Measurements from ENCODE around the gene TFCP2L1. TPM values are rescaled to one million over a fixed set of nuclear protein-coding genes. Genes with fewer than 3 reads are reported as not detected.

TFCP2L1 gene
- polyA plus RNA-seq, 1 donor = 0.22 TPM

DNA sequence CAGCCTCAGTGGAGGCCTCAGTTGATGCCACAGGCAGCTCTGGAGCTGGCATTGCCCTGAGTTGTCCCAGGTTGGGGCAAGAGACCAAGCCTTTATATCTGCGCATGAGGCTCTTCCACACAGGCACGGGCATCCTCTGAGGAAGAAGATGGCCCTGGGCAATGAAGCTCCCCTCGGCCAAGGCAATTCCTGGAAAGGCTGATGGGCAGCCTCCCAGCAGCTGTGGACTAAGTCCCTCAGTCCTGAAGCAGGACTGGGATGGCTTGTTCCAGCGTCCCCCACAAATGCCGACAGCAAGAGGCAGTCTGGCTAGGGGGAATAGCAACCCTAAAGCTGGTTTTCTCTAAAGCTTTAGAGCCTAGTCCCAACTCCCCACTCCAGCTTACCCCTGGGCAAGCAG is 90.0 kb downstream of the TFCP2L1 start:
- DNase-seq = no peak

DNA sequence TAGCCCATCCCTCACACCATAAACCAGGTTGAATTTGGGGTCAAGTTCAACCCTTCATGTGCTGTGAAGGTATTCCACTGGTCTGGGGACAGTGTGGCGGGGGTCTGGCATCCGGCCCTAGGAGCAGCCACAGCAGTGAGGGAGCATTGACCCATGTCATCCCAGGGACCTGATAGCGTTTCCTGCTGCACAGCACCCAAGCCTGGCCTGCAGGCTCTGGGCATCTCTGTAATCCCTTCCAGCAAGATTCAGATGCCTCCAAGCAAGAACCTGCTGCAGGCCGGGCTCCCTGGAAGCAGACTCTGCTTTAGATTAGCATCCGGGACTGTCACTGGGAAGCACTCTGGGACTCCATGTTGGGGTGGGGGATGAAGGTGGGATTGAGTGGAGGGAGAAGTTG is 90.4 kb downstream of the TFCP2L1 start:
- no peak for DNase-seq

DNA sequence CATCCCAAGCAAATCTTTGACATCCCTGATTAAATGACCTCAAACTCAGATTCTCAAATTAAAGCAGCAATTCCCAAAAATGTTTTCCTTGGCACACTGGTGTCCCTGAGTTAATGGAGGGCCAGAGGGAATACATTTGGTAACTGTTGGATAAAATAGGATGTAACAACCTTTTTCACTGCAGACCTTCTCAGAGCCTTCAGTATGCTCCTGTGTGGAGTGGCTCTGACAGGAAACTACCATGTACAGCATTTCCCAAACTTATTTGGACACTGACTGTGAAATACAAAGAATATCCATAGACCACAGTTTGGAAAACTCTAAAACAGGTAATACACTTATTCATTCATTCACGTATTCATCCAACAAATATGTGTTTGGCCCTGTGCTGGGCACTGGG is 91.8 kb downstream of the TFCP2L1 start:
- no peak for DNase-seq

DNA sequence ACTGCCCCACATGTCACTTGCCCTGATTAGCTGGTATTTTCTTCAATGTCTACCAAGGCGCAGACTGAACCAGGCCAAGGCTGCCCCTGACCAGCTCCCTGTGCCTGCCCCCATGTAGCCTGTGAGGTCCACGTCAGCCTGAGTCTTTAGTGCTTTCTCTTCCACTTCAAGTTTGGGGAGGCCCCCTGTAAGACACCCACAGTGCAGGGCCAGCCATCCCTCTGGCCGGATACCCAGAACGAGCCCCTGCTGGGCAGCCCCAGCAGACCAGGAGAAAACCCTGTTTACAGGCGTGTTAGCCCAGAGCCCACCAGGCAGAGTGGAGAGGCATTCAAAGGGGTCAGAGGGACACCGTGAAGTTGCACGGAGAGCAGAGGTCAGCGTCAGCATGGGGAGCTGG is 92.4 kb downstream of the TFCP2L1 start:
- DNase-seq = no peak

- DNase-seq = no peak
Observed at GRCh38 chr2:121191191-121192170, 93.5 kb downstream of the TFCP2L1 start.

GRCh38 chr2:121189661-121190381 is 95.2 kb downstream of the TFCP2L1 start:
- no peak for DNase-seq

- no peak for DNase-seq
Observed at GRCh38 chr2:121189011-121189410, 96.0 kb downstream of the TFCP2L1 start.

- DNase-seq = no peak
Observed at GRCh38 chr2:121187982-121188411, 97.0 kb downstream of the TFCP2L1 start.

GRCh38 chr2:121187351-121187981 is 97.5 kb downstream of the TFCP2L1 start:
- DNase-seq = no peak

GRCh38 chr2:121186261-121186660 is 98.7 kb downstream of the TFCP2L1 start:
- DNase-seq = no peak

- DNase-seq = no peak
Observed at GRCh38 chr2:121185571-121186074, 99.4 kb downstream of the TFCP2L1 start.

GRCh38 chr2:121185111-121185510 is 99.9 kb downstream of the TFCP2L1 start:
- no peak for DNase-seq

DNA sequence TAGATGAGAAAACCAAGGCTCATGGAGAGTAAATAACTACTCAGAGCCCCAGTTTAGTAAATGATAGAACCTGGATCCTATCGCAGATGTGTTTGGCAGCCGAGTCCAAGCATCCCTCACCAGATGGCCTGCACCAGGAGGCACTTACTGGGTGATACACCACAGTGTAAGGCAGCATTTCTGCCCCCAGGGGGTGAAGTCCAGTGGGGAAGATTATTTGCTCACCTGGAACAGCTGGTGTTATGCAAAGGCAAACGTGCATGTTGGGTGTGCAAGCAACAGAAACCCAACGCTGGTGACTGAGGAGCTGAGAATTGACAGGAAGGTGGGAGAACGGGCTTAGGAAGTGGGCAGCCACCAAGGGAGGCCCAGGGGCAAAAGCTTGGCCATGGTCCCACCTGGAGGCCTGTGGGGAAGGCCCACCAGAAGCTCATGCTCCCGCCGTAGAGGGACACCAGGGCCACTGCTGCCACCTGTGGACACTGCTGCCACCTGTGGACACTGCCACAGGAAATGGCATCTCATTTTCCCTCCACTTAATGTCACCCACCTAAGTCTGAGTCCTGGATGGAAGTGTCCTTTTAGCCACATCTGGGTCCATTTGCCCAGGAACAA is 100.6 kb downstream of the TFCP2L1 start:
- DNase-seq = no peak

GRCh38 chr2:121182520-121182919 is 102.5 kb downstream of the TFCP2L1 start:
- DNase-seq = no peak

DNA sequence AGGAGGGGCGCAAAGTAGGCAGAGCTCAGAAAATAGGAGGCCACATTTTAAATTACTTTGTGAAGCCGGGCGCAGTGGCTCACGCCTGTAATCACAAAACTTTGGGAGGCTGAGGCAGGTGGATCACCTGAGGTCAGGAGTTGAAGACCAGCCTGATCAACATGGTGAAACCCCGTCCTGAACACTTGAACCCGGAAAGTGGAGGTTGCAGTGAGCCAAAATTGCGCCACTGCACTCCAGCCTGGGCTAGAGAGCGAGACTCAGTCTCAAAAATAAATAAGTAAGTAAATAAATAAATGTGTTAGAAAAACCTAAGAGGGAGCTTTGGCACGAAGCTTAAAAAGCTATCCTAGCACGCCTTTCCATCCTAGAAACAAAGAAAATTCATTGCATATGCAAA is 105.5 kb downstream of the TFCP2L1 start:
- no peak for DNase-seq

GRCh38 chr2:121178730-121179129 is 106.3 kb downstream of the TFCP2L1 start:
- DNase-seq = no peak

DNA sequence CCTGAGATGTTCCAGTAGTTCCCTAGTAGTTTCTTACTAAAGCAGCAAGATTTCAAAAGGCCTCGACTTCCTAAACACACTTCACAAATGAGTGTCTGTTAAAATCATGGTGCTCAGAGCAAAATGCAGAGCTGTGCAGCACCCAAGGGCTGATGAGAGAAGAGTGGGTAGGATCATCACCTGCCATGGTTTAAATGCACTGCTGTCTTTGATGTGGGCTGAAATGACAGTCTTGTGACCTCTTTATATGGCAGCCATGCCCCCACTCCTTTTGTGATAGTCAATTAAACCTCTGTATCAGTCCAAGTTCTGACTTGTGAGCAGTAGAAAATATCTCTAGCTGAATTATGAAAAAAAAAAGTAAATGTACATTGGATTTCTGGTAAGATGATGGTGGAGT is 107.1 kb downstream of the TFCP2L1 start:
- DNase-seq = no peak

DNA sequence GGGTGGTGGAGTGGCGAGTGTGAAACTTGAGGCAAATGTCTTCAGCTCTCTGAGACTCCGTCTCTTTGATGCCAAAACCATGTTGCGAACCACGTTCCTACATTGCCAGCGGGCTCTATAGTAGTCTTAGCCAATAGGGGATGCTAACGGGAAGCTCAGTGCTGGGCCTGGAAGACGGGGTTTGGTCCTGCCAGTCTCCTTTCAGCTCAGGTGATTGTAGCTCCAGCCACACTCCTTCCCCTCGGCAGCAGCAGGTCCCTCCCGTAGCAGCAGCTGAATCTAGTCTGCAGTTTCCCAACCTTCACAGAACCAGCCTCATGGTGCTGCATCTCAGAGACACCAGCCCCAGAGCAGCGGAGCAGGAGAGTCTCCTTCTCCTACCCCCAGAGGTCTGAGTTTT is 109.7 kb downstream of the TFCP2L1 start:
- DNase-seq = no peak

DNA sequence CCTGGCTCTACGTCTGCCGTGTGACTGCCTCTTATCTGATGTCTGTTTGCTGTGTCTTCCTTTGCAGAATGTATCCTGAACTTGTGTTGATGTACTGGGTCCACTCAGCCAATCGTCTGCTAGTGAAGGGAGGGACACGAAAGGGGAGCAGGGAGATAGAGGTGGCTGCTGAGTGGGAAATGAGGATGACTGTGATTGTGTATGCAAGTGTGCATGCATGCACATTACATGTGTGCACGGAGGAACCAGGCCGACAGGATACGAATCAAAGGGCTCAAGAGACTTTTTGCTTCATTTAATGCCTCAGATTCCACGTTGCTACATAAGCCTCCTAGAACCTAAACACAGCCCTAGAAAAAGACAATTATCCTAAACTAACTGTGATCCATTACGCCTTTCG is 111.2 kb downstream of the TFCP2L1 start:
- no peak for DNase-seq

DNA sequence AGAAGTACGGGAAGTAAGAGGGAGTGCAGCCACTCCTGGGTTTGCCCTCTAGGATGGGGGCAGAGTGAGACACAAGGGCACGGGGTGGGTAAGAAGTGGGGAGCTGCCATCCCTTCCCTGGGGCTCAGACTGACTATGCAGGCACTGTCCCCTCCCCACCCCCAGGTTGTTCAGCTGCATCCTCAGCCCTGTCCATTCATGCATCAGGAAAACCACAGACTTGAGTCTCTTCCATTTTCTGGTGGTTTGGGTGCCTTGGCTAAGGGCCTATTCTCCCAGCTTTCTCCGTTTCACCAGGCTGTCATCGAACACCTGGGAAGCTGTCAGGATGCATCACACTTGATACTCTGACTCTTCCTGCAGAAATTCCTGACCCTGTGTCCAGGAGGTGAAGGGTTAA is 111.9 kb downstream of the TFCP2L1 start:
- DNase-seq = no peak

DNA sequence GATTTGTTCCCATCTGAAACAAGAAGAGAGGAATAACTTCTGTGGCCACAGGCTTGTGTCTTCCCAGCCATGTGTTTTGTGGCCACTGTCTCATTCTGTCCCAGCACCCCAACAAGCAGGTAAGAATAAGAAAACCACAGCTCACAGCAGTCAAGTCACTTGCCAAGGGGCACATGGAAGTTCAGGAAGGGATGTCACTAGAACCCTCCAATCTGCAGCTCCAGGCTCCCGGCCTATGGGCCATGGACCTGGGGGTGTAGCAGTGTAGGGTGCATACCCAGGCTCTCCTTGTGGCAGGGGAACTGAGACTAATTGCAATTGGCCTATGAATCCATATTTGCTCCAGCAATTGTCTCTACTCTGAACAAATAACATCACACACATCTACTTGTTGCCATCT is 112.5 kb downstream of the TFCP2L1 start:
- DNase-seq = no peak

GRCh38 chr2:121171625-121172119 is 113.3 kb downstream of the TFCP2L1 start:
- no peak for DNase-seq
